Activated CD8-positive, alpha-beta memory T cell treated with anti-CD3 and anti-CD28 coated beads, Interleukin-2, amount 50 U/mL, for 48 hours (primary cell): ENCODE results near the gene CAMK1D.
"Not testable (repeated sequence)": the region's sequence is repeated elsewhere in the genome, so short reads cannot be mapped to it uniquely, and the experiment has no call there.

Experiments used
- DNase-seq: peaks from one replicate; pipeline ENCODE4 v3.0.0-alpha.2; 2020

Gene CAMK1D

DNA sequence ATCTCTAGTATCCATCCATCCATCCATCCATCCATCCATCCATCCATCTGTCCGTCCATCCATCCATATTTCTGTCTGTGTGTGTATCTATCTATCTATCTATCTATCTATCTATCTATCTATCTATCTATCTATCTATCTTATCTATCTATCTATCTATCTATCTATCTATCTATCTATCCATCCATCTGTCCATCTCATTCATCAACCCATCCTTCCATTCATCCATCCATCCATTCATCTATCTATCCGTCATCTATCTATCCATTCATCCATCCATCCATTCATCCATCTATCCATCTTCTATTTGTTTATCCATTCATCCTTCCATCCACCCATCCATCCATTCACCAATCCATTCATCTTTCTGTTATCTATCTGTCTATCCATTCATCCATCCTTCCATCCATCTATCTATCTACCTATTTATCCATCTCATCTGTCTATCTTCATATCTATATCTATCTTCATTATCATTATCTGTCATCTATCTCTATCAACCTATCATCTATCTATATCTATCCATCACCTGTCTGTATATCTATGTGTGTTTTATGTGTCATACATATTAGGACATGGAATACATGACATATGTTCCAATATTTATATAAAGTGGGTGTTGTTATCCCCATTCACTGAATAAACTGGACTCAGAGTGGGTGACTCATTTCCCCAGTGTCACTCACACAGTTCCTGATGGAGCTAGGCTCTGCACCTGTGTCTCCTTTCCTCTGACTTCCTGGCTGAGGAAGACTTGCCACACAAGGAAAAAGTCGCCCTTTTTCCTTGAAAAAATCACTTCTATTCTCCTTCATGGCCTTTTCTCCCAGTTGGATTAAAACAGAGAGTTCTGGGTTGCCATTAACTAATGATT lies 452.1 kb downstream of the CAMK1D start:
- DNase-seq, result no peak

DNA sequence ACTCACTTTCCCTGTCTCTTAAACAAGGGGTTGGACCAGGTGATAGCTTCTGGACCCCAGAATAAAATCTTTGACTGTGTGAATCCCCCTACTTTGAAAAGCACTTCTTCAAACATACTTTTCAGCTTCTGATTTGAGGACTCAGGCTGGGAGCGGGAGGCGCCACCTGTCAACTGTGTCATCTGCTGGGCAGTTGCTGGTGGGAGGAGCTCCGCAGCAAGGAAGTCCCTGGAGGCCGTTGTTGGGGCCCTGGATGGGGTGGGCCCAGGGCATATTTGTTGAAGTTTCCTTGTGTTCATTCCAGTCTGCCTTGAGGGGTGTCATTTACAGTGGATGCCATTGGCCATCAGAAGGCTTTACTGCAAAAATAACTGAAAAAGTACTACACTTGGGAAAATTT lies 454.4 kb downstream of the CAMK1D start:
- DNase-seq, result no peak

DNA sequence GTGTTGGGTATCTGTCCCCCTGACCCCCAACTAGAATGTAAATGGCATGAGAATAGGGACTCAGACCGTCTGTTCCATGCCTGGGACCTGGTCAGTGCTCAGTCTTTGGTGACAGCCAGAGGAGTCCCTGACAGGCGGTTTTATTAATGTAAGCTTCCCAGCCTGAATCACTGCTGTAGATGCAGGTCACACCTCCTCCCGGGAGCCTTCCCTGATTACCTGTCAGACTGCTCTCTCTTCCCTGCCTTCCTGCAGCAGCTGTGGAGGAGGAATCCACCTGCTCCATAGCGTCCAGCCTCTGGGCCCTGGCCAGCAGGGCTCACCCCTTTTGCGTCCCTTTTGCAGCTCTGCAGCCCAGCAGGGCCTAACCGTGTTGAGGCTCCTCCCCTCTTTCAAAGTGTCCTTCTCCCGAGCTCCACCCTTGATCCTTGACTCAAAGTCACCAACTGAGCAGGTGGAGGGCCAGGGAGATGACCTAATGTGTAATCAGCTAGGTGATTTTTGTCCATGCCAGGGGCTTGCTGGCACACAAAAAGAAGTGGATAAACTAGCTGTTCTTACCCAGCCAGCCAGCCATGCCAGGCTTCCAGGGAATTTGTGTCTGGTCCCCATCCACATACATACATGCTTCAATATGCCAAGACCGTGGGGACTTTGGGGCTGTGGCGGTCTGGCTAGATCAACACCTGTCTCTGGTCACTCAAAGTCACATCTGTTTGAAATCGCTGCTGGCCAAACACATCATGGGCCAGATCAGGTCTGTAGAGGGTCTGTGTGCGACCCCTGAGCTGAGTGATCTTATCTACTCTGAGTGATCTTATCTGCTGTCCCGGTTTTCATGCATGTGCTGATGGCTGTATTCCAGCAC lies 457.1 kb downstream of the CAMK1D start:
- no peak for DNase-seq

DNA sequence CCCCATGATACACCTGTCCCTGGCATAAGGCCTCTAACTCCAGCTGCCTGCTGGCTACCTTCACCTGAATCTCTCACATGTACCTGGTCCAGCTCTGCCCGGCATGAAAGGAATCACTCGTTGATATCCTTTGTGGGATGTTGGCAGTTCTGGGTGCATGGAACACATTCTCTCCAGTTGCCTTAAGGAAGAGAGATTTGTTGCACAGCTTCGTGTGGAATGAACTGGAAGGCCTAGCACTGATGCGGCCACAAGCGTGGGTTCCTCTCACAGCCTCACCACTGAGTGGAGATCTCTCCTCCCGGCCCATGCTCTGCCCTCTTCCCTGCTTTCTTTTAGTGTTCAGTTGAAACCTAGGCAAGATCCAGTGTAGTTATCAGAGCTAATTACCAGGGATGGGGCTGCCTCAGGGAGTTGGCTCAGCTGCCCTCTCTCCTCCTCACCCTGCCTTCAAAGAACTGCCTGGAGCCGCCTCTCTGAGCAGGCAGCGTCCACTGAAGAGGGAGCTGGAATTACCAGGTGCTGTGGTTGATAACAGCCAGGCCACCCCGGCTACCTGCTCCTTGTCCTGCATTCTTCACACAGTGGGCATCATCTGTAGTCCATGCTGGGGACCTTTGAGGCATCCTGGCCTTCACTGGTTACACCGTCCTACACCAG lies 457.9 kb downstream of the CAMK1D start:
- no peak for DNase-seq

DNA sequence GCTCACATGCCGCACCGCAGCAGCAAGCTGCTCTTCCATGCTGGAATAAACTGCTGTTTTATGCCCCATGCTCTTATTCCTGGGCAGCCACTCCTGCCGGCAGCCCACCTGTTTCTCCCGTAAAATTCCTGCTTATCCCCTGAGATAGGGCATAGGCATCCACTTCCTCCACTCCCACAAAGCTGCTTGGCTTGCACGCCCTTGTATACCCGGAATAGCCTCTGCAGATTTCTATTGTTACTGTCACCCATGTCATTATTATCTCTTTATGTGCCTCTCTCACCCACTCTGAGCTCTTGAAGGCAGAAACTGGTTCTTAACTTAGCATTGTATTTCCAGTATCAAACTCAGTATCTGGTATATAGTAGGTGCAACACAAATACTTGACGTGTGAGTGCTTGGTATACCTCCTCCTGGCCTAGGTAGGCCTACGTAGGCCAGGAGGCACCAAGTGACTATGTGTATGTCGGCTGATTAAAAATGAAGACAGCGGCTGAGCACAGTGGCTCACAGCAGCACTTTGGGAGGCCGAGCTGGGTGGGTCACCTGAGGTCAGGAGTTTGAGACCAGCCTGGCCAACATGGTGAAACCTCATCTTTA lies 458.8 kb downstream of the CAMK1D start:
- DNase-seq, result no peak

DNA sequence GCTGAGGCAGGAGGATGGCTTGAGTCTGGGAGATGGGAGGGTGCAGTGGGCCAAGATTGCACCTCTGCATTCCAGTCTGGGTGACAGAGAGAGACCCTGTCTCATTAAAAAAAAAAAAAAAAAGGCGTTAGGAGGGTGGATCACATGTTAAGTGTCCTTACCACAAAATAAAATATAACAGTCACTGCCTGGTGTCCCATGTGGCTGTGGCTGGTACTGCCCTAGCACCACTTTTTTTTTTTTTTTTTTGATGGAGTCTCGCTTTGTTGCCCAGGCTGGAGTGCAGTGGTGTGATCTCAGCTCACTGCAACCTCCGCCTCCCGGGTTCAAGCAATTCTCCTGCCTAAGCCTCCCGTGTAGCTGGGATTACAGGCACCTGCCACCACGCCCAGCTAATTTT lies 460.7 kb downstream of the CAMK1D start:
- DNase-seq, result not testable (repeated sequence)

DNA sequence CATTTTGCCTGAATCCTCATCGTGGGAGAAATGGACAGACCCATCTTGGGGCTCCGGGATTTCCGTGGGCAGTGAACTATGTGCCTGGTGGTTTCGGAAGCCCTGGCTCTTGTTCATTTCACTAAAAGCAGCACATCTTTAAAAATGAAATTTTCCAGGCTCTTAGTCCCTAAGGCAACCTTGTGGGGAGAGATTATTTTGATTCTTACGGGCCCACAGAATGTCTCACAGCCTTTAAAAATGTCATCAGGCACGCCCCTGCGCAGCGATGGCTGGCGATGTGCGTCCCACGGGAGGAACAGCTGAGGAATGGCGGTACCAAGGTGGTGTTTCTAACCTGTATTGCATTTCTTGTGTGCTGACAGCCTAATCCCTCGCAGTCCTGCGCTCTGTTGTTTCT lies 462.5 kb downstream of the CAMK1D start:
- DNase-seq, result no peak

DNA sequence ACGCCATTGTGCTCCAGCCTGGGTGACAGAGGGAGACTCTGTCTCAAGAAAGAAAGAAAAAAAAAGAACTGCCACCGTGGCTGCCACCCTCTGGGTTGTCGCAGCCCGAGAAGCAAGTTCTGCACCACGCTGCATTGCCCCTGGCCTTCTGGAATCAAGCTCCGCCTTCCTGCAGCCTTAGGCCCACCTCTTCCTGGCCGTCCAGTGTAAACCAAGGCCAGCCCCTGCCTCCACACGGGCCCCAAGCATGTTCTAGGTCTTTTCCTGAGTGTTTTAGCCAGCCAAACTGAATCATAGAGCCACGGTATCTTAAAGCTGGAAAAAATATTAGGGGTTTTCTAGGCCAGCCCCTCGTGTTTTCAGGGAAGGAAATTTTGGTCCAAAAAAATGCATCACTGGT lies 463.2 kb downstream of the CAMK1D start:
- no peak for DNase-seq

DNA sequence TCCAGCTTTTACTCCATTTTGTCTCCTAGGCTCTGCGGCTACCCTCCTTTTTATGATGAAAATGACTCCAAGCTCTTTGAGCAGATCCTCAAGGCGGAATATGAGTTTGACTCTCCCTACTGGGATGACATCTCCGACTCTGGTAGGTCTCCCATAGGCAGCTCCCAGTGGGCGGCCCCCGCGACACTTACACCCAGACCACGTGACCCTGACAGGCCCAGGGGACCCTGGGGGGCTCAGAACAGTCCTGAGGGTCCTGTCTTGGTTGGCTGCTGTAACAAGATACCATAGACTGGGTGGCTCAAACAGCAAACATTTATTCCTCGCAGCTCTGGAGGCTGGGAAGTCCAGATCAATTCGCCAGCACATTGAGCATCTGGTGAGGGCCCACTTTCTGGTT lies 464.8 kb downstream of the CAMK1D start:
- no peak for DNase-seq

DNA sequence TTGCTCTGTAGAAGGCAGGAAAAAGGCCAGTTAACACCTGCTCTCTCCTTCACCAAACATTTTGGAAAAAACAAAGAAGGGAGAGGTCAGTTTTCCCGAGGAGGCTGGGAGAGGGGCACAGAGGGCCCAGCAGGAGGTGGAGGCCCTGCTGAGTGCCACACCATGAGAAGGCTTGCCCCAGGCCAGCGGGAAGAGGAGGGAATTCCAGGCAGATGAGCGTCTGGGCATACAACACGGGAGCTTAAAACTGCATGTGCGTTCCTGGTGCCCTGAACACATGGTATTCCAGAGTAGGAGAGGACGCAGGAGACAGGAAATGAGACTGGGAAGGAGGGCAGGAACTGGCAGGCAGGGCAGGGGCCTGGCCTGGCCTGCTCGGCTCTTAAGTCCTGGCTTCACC lies 469.7 kb downstream of the CAMK1D start:
- DNase-seq, result no peak

DNA sequence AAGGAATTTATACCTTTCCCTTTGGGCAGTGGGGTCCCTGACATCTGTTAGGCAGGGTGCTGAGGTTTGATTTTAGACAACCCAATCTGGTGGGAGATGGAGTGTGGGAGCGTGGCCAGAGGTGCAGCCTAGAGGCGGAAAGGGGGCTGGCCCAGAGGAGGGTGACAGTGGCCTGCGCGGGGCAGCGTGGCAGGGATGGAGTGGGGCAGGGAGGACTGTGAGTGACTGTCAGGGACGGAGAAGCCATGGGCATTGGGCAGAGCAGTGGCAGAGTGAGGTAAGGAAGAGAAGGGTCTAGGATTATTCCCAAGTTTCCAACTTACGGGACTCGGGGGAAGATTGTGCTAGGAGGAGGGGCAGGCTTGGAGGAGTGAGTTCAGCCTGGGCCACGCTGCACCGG lies 470.3 kb downstream of the CAMK1D start:
- no peak for DNase-seq

DNA sequence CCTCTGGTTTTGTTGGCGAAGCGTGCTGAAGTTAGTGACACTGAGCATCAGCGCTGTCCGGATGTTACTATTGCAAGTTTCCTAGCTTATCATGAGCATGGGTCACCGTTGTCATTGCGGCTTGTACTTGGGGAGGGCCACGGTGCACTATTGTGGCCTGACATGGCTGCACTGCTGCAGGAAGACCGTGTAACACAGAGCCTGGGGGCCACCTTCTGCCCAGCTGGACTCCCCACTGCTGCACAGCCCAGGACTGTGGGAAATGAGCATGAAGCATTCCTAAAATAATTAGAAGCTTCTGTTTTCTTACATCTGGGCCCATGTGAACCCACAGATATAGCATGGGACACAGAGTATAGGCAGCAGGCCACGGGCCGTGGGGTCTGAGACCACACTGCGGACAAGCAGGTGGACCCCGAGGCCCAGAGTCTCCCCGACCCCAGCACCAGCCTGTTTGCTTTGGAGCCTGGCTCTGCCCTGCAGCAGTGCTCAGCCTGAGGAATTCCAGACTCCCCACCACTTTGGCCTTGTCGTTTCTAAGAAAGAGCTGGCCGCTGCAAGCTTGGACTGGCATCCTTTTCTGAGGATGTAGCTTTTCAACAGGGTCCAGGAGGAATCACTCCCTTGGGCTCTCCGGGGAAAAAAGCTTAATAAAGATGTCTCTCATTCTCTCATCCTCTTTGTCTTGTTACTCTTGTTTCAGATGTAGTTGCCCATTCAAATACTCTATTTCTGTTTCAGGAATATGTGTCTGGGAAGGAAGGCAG lies 473.0 kb downstream of the CAMK1D start:
- DNase-seq, result no peak

DNA sequence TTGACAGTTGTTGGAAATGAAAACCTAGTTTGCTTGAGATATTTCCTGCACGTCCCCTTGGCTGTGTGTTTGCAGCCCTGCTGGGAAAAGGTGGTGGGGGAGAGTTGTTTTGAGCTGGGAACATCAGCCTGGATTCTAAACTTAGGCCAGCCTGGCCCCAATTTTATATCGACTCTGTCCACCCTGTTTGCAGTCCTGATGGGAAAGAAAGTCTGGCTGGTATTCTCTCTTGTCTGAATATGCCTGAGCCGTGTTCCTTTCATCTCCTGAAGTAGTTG lies 473.5 kb downstream of the CAMK1D start:
- DNase-seq, result no peak

DNA sequence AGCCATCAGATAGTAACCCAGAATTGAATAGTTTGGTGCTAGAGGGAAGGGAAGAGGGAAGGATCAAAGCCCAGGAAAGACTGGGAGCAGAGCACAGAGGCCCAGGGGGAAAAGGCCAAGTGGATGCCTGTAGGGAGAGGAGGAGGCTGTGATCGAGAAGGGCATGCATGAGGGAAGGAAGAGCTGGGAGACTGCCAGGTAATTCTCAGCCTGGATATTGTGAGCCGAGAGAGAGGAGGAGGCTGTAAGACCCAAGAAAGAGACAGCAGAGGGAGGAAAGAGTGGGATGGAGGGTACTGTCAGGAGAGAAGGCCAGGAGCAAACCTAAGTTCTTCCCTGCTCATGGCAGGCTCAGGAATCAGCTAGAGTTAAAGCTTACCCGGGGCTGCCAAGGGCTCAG lies 474.0 kb downstream of the CAMK1D start:
- no peak for DNase-seq

DNA sequence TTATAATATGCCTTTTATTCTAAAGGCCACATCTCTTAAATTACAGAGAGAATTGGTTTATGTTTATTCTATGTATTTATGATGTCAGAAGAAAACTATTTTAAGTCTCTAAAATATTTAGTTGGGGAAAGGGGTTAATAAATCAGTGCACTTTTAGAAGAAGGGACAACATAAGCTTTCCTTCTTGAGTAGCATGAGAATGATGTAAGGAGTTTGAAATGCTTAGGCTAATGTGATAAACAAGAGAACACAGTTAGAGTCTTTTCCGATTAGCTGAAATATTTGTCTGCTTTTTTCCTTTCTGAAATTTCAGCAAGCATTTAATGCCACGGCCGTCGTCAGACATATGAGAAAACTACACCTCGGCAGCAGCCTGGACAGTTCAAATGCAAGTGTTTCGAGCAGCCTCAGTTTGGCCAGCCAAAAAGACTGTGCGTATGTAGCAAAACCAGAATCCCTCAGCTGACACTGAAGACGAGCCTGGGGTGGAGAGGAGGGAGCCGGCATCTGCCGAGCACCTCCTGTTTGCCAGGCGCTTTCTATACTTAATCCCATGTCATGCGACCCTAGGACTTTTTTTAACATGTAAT lies 476.0 kb downstream of the CAMK1D start:
- no peak for DNase-seq

DNA sequence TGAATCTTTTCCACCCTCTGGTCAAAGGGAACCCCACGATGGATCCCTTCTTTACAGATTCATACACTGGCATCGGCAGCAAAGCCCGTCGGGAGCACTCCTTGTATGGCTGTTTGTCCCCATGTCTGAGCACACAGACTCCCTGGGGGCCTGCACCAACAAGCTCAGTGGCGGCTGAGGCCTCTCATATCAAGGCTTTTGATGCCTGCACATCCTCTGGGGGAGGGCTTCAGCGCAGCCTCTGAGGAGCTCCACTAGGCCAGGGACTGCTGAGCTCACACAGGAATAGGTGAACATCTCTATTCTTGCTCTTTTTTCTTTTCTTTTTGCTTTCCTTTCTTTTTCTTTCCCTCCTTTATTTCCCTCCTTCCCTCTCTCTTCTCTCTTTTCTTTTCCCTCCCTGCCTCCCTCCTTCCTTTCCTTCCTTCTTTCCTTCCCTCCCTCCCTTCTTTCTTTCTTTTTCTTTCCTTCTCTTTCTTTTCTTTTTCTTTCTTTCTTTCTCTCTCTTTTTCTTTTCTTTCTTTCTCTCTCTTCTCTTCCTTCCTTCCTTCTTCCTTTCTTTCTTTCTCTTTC lies 477.5 kb downstream of the CAMK1D start:
- no peak for DNase-seq

DNA sequence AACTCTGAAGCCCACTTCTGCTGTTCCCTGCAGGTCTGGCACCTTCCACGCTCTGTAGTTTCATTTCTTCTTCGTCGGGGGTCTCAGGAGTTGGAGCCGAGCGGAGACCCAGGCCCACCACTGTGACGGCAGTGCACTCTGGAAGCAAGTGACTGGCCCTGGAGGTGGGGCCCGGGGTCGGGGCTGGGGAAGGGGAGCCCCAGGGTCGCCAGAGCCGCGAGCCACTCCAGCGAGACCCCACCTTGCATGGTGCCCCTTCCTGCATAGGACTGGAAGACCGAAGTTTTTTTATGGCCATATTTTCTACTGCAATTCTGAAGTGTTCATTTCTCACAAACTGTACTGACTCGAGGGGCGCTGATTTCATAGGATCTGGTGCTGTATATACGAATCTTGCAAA lies 479.4 kb downstream of the CAMK1D start:
- DNase-seq, result no peak

DNA sequence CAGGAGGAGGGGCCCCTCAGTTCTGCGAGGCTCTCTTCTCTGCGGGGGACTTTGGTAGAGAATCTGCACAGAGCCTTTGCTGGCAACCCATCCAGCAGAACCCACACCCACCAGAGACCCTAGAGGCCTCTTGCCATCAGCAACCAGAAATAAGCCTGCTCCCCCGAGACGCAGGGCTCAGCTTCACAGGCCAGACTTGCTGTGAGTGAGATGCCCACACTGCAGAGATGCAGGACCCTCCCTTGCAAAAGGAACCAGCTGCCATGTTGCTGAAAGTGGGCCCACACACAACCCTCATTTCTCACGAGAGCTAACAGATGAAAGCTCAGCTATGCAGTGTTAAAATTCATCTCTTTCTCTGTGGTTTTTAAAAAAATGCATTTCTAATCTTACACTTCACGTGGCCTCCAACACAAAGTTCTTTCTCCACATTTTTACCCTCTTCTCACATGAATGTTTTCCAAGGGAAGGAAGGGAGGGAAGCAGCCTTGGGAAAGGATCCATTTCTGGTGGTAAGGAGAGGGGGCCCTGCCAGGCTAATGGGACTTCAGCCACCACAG lies 480.6 kb downstream of the CAMK1D start:
- no peak for DNase-seq

DNA sequence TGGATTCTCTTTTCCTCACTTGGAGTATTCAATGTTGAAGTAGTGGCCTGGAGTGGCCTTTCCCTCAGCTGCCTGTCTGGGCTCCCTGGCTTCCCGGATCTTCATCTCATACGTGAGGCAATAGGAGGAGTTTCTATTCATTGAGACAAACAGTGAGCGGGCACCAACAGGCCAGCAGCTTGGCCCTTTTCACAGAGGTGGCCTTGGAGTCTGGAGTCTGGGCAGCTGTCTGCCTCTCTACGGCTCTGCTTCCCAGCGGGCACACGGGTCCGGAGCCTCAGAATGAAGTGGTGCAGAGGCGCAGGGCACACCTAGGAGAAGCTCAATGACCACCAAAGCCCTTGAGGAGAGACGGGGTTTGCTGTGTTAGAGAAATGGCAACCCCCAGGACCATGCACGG lies 482.7 kb downstream of the CAMK1D start:
- no peak for DNase-seq

DNA sequence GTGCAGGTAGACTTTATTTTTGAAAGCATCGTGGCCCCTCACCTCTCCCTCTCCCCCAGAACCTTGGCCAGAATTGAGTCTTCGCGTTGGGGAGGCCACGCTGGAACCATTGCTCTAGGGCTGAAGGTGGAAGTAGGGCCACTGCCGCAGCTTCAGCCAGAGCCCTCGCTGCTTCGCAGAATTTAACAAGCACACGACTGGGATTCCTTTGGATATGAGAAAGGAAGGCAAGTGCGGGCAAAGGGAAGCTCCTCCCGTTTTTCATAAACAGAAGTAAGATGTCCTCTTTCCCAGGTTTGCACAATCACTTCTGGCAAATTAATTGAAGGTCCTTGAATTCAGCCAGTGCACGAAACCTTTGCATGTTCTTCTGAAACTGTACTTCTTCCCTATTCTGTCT lies 484.1 kb downstream of the CAMK1D start:
- DNase-seq, result no peak

DNA sequence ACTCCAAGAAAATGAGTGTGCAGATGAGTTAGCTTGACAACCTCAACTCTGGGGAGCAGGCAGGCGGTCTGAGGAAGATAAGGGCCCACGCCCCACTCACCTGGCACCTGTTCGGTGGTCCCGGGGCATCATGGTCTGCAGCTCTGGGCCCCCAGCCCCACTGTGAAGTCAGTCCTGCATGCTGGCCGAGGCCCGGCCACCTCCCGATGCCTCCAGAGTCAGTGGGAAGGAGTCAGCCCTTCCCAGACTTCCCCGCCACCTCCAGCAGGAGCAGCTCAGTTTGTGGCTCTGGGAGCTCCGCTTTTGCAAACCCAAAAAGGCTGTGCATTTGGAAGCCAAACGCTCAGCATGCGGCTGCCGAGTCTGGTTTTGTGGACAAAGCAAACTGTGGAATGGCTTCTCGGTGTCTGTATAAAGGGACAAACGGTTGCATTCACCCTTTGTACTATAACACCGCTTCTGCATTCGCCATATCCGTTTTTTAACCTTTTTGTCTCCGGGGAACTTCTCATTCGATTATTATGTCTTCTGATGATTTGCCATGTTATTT lies 484.8 kb downstream of the CAMK1D start:
- DNase-seq, result no peak
